AG04449 (cell line): ENCODE measurements around the gene CPZ.

ENCODE experiments used
- CTCF ChIA-PET: fragments of 350-600 bp; formaldehyde crosslinking; extraction: SDS; loops from one replicate; lab custom pipeline; 2021; ENCODE audit warnings: antibody characterized with exemption; lab: Yijun Ruan, JAX
- POLR2A ChIA-PET: fragments of 400-600, 350-600 bp; formaldehyde crosslinking; extraction: SDS; loops from one replicate; lab custom pipeline; 2020; ENCODE audit warnings: antibody characterized with exemption, inconsistent platforms; lab: Yijun Ruan, JAX
- DNase-seq: peaks from one replicate; pipeline ENCODE4 v3.0.0-alpha.2; 2010; ENCODE audit warnings: low read depth, low spot score
- H3K4me3 ChIP-seq: 2 replicates; pipeline ENCODE4 v1.5.1; 2011; ENCODE audit warnings: low read depth, mild to moderate bottlenecking, control low read depth, low read length
- TF ChIP-seq, protein P1 (sequence below): IDR thresholded peaks from one replicate; pipeline ENCODE4 v1.5.1; 2011; ENCODE audit warnings: mild to moderate bottlenecking, moderate library complexity, low read length, control low read depth, inconsistent platforms; ENCODE audit not compliant: insufficient read depth; ENCODE audit errors: missing control alignments

Gene CPZ

GRCh38 chr4:8597791-8598190, 5.2 kb downstream of the CPZ start:
- TF ChIP-seq, protein P1, sequence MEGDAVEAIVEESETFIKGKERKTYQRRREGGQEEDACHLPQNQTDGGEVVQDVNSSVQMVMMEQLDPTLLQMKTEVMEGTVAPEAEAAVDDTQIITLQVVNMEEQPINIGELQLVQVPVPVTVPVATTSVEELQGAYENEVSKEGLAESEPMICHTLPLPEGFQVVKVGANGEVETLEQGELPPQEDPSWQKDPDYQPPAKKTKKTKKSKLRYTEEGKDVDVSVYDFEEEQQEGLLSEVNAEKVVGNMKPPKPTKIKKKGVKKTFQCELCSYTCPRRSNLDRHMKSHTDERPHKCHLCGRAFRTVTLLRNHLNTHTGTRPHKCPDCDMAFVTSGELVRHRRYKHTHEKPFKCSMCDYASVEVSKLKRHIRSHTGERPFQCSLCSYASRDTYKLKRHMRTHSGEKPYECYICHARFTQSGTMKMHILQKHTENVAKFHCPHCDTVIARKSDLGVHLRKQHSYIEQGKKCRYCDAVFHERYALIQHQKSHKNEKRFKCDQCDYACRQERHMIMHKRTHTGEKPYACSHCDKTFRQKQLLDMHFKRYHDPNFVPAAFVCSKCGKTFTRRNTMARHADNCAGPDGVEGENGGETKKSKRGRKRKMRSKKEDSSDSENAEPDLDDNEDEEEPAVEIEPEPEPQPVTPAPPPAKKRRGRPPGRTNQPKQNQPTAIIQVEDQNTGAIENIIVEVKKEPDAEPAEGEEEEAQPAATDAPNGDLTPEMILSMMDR = no peak
- POLR2A ChIA-PET = no interaction called here
- CTCF ChIA-PET = interaction anchor here (1.0 to 8.4 kb wide), 6 partner anchors 9 to 320 kb away, joined by 3 to 121 read pairs (median 6); no protein-coding TSS in a partner anchor

GRCh38 chr4:8598391-8599090, 6.0 kb downstream of the CPZ start:
- POLR2A ChIA-PET = no interaction called here
- H3K4me3 ChIP-seq = no peak overlapping the region
- TF ChIP-seq, protein P1 = no peak
- no peak for DNase-seq
- CTCF ChIA-PET = interaction anchor here (0.6 to 8.4 kb wide), 8 partner anchors 9 to 320 kb away, joined by 3 to 121 read pairs (median 4); no protein-coding TSS in a partner anchor

More at GRCh38 chr4:8597791-8598190, 5.2 kb downstream of the CPZ start:
- no peak overlapping the region for H3K4me3 ChIP-seq
- DNase-seq = no peak

- POLR2A ChIA-PET = no interaction called here
- H3K4me3 ChIP-seq = no peak overlapping the region
- no peak for DNase-seq
- TF ChIP-seq, protein P1 = no peak
- CTCF ChIA-PET = interaction anchor here (0.9 to 8.4 kb wide), 6 partner anchors 9 to 318 kb away, joined by 3 to 121 read pairs (median 5); no protein-coding TSS in a partner anchor
Observed at GRCh38 chr4:8599091-8599460, 6.5 kb downstream of the CPZ start.

- ChIA-PET POLR2A (no interaction called here), CTCF (interaction anchor here (1.7 to 8.4 kb wide), 4 partner anchors 8 to 197 kb away, joined by 4 to 121 read pairs (median 10); no protein-coding TSS in a partner anchor)
- TF ChIP-seq, protein P1 = no peak
- DNase-seq = peak; percentile 64
- no peak overlapping the region for H3K4me3 ChIP-seq
Observed at GRCh38 chr4:8599657-8600056, 7.1 kb downstream of the CPZ start.

DNA sequence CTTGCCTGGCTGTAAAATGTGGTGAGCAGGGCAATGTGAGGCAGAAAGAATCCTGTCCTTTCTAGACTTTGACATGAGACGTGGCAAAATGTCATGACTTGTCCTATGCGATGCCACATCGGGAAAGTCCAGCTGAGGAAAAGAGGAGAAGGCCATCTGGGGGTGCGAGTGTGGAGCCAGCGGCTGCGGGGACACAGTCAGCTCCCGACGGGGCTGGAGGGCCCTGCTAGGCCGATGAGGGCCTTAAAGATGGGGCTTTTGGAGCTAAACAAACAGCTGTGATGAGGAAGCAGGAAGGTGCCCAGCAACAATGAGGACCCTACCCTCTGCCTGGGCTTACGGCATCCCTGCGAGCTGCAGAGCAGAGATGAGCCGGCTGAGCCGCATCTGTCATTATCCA, 7.7 kb downstream of the CPZ start:
- no peak for DNase-seq
- POLR2A ChIA-PET = no interaction called here
- TF ChIP-seq, protein P1 = no peak

DNA sequence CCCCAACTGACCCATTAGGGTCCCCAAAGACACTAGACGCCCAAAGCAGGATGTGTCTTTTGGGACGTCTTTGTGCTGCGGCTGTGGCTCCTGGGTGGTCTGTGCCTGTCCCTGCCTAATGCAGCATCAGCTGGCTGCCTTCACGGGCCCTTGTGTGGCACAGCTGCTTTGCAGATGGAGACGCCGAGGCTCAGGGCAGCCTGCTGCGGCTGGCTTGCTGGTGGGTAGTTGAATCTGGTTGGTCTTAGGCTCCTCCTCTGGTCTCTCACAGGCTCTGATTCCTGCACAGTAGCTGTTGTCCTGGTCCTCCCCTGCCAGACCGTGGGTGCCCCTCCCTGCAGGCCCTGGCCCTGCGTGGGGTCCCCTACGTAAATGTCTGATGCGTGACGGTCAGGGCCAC, 8.1 kb downstream of the CPZ start:
- H3K4me3 ChIP-seq = no peak overlapping the region
- no peak for DNase-seq
- POLR2A ChIA-PET = no interaction called here
- CTCF ChIA-PET = interaction anchor here (1.7 to 8.4 kb wide), 2 partner anchors 130 to 198 kb away, joined by 4 to 121 read pairs; no protein-coding TSS in a partner anchor
- TF ChIP-seq, protein P1 = no peak

More for the DNA sequence above, 7.7 kb downstream of the CPZ start:
- no peak overlapping the region for H3K4me3 ChIP-seq
- CTCF ChIA-PET = interaction anchor here (1.7 to 8.4 kb wide), 3 partner anchors 11 to 198 kb away, joined by 4 to 121 read pairs (median 5); no protein-coding TSS in a partner anchor
